Measurements from ENCODE around the gene TENT5A.

TENT5A gene

GRCh38 chr6:81761197-81761596 is 8.7 kb upstream of the TENT5A start:
- no peak overlapping the region for H3K4me3 ChIP-seq (replicated peaks; ENCODE audit: low read depth, low read length)
- TF ChIP-seq CTCF (IDR thresholded peaks at IDR 0.05; ENCODE audit: low read length, missing control alignments) = no peak
- DNase-seq (ENCODE audit: low read depth) = peak; percentile 35

- peak; percentile 31 for DNase-seq (ENCODE audit: low read depth)
These were observed 7.3 kb upstream of the TENT5A start for GRCh38 chr6:81759782-81760181.

GRCh38 chr6:81758221-81758620 is 5.7 kb upstream of the TENT5A start:
- TF ChIP-seq CTCF (IDR thresholded peaks at IDR 0.05; ENCODE audit: low read length, missing control alignments) = no peak
- peak; percentile 70 for DNase-seq (ENCODE audit: low read depth)

More at GRCh38 chr6:81759782-81760181, 7.3 kb upstream of the TENT5A start:
- TF ChIP-seq CTCF (IDR thresholded peaks at IDR 0.05; ENCODE audit: low read length, missing control alignments) = no peak
- H3K4me3 ChIP-seq (replicated peaks; ENCODE audit: low read depth, low read length) = no peak overlapping the region

GRCh38 chr6:81756690-81757089 is 4.2 kb upstream of the TENT5A start:
- TF ChIP-seq CTCF (IDR thresholded peaks at IDR 0.05; ENCODE audit: low read length, missing control alignments) = no peak
- no peak for DNase-seq (ENCODE audit: low read depth)
- no peak overlapping the region for H3K4me3 ChIP-seq (replicated peaks; ENCODE audit: low read depth, low read length)

More at GRCh38 chr6:81758221-81758620, 5.7 kb upstream of the TENT5A start:
- H3K4me3 ChIP-seq (replicated peaks; ENCODE audit: low read depth, low read length) = no peak overlapping the region

- peak; percentile 14 for DNase-seq (ENCODE audit: low read depth)
- TF ChIP-seq CTCF (IDR thresholded peaks at IDR 0.05; ENCODE audit: low read length, missing control alignments) = no peak
- H3K4me3 ChIP-seq (replicated peaks; ENCODE audit: low read depth, low read length) = no peak overlapping the region
These were observed 3.1 kb upstream of the TENT5A start for GRCh38 chr6:81755551-81755950.

GRCh38 chr6:81754906-81755305 is 2.4 kb upstream of the TENT5A start:
- no peak for TF ChIP-seq CTCF (IDR thresholded peaks at IDR 0.05; ENCODE audit: low read length, missing control alignments)

More at GRCh38 chr6:81754906-81755305, 2.4 kb upstream of the TENT5A start:
- no peak overlapping the region for H3K4me3 ChIP-seq (replicated peaks; ENCODE audit: low read depth, low read length)
- DNase-seq (ENCODE audit: low read depth) = no peak
